NCI-H146 (cell line): Measurements from ENCODE around the gene UAP1.
A peak's percentile ranks its signal among the peaks of the same experiment; 100 is the strongest.

Experiments
- DNase-seq: peaks from one replicate; lab custom pipeline; 2025; lab: John Stamatoyannopoulos, UW

The UAP1 gene

GRCh38 chr1:162617513-162617912 lies 56.0 kb downstream of the UAP1 start:
- no peak for DNase-seq

GRCh38 chr1:162619076-162619475 lies 57.6 kb downstream of the UAP1 start:
- DNase-seq, result no peak

- DNase-seq, result no peak
Measured at GRCh38 chr1:162621256-162621655, 59.7 kb downstream of the UAP1 start.

DNA sequence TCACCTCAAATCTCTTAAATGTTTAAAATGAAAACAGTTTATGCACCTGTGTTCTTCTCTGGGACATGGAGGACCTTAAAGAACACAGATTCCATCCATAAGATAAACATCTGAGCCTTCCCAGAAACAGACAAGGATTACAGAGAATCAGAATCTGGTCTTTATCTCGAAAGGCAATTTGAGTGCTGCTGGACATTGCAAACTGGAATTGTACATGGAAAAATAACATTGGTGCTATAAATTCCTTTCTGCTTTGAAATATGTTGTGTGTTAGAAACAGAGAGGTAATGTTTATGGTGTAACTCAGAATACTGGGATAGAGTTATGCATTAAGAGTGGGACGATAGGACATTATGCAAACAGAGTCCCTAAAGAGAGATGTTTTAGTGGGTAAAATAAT lies 64.2 kb downstream of the UAP1 start:
- no peak for DNase-seq

- DNase-seq, result no peak
Measured at GRCh38 chr1:162626094-162626493, 64.6 kb downstream of the UAP1 start.

GRCh38 chr1:162626761-162627160 lies 65.2 kb downstream of the UAP1 start:
- no peak for DNase-seq

GRCh38 chr1:162627662-162628296 lies 66.3 kb downstream of the UAP1 start:
- peak; percentile 42 for DNase-seq

GRCh38 chr1:162629077-162629627 lies 67.6 kb downstream of the UAP1 start:
- DNase-seq, result no peak

DNA sequence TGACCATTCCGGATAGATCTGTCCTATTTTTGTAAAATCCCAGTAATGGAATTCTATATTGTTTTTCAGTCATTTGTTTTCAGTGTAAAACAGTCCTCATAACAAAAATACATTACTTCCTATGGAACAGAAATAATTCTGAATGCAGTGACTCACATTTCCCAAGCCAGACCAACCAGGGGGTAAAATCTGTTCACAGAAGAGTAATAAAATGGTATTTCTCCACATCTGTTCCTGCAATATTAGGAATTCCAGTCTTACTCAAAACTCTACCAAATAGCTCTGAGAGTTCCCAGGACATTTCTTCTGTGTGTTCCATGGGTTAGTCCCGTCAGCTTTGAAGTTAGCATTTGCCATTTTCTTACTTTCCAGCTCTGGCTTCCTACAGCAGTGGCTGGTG lies 68.1 kb downstream of the UAP1 start:
- no peak for DNase-seq

GRCh38 chr1:162631546-162632191 lies 70.1 kb downstream of the UAP1 start:
- DNase-seq, result no peak

- no peak for DNase-seq
Measured at GRCh38 chr1:162632217-162632666, 70.7 kb downstream of the UAP1 start, which contains the start of gene DDR2. TSS of gene DDR2 (plus strand) at chr1:162632464. CDS start at chr1:162719064, 86,600 bp downstream.

DNA sequence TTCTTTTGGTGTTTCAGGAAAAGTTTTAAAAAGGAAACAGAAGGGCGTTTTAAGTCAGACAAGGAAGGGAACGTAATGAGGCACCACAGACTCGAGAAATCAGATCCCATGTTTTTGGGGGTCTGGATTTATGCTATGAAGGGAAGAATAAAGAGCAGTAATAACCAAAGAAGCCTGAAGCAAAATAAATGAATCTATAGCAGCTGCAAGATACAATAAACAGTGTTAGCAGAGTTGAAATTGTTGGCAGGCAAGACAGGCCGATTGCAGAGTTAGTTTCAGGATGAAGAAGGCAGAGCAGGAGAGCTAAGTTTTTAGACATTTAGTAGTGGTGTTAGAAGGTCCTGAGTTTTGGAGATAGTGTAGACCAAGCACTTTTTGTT lies 71.2 kb downstream of the UAP1 start:
- DNase-seq, result no peak

GRCh38 chr1:162633081-162633762 lies 71.7 kb downstream of the UAP1 start:
- DNase-seq, result no peak

- DNase-seq, result no peak
Measured at GRCh38 chr1:162635418-162635817, 73.9 kb downstream of the UAP1 start.

- DNase-seq, result no peak
Measured at GRCh38 chr1:162639718-162640117, 78.2 kb downstream of the UAP1 start.

DNA sequence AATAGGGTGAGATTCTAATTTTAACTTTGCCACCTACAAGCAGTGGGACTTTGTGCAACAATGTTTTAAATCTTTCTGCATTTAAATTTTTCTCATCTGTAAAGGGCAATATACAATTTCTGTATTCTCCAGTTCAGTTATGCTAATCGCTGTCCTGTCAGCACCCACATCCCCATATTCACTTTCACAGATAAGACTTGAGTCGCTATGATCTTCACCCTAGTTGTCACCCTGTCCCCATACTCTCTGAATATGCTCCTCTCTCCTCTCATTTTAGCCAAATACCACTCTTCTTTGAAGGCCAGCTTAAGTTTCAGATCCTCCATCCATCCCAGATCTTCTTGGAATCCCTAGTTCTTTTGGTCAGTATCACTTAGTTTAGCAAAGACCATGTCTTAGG lies 79.6 kb downstream of the UAP1 start:
- DNase-seq, result no peak

- DNase-seq, result no peak
Measured at GRCh38 chr1:162644986-162645314, 83.4 kb downstream of the UAP1 start.

- no peak for DNase-seq
Measured at GRCh38 chr1:162645666-162646065, 84.1 kb downstream of the UAP1 start.

DNA sequence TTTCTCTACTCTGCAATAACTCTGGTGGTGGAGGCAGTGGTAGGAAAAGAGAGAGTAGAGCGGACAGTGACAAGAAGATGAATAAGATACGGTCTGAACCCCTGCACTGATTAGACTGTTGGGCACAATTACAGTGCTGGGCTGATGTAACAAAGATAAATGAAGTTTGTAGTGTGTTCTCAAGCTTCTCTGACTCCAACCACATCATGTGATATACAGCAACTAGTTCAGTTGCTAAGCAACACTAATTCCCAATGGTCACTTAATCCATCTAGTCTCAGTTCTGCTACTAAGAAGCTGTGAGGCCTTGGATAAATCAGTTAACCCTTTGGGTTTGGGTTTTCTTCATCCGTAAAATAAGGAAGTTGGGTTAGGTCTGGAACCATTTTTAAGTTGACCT lies 88.1 kb downstream of the UAP1 start:
- no peak for DNase-seq
